Measurements from ENCODE around the gene SOX10. TPM values are rescaled to one million over a fixed set of nuclear protein-coding genes. Genes with fewer than 3 reads are reported as not detected.

The SOX10 gene
- total RNA-seq, 4 donors from 2014 or later = 0.17 to 0.62 (median 0.59) TPM; not detected in 1

DNA sequence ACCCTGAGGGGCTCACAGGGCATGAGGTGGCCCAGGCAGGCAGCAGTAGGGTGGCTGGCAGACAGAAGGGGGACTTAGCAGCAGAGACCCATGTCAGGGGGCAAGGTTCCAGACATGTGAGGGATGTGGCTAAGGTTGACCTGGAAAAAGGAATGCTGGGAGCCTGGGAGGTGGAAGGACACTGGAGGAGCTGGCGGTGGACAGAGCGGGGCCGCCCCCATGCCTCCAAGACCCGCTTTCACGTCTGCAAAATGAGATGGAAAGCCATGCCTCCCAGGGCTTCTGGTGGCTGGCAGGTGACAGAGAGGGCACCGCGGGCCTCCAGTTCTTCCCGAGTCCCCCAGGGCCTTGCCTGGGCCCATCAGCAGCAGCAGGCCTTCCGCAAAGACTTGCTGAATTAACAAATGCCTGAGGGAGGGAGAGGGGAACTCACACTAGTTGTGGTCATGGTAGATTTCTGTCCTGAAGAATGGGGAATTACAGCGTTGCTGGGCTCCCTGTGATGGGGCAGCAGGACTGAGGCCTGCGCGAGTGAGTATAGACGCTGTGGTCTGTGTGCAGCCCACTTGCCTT, 23.1 kb upstream of the SOX10 start:
- no peak for DNase-seq
- no peak overlapping the region for H3K27ac ChIP-seq
- no peaks in the 10 kb centered on the region for H3K36me3 ChIP-seq
- no peak for ATAC-seq
- no peaks in the 10 kb centered on the region for H3K9me3 ChIP-seq
- H3K4me1 ChIP-seq = no peaks in the 10 kb centered on the region
- intact Hi-C loops (cut with DNase I; ENCODE audit: low total_unique reads) = no loop called here
- in situ Hi-C loops (cut with MboI; ENCODE audit: low sequenced_read_pairs in 4 of 4) = no loop called here
- no peak overlapping the region for H3K4me3 ChIP-seq
- H3K27me3 ChIP-seq = no peaks in the 10 kb centered on the region
- TF ChIP-seq POLR2A (IDR thresholded peaks at IDR 0.05) = no peak
- TF ChIP-seq, protein P1, sequence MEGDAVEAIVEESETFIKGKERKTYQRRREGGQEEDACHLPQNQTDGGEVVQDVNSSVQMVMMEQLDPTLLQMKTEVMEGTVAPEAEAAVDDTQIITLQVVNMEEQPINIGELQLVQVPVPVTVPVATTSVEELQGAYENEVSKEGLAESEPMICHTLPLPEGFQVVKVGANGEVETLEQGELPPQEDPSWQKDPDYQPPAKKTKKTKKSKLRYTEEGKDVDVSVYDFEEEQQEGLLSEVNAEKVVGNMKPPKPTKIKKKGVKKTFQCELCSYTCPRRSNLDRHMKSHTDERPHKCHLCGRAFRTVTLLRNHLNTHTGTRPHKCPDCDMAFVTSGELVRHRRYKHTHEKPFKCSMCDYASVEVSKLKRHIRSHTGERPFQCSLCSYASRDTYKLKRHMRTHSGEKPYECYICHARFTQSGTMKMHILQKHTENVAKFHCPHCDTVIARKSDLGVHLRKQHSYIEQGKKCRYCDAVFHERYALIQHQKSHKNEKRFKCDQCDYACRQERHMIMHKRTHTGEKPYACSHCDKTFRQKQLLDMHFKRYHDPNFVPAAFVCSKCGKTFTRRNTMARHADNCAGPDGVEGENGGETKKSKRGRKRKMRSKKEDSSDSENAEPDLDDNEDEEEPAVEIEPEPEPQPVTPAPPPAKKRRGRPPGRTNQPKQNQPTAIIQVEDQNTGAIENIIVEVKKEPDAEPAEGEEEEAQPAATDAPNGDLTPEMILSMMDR (IDR thresholded peaks at IDR 0.05 in 4 of 5, conservative IDR thresholded peaks at IDR 0.05 in 1 of 5) = no peak

DNA sequence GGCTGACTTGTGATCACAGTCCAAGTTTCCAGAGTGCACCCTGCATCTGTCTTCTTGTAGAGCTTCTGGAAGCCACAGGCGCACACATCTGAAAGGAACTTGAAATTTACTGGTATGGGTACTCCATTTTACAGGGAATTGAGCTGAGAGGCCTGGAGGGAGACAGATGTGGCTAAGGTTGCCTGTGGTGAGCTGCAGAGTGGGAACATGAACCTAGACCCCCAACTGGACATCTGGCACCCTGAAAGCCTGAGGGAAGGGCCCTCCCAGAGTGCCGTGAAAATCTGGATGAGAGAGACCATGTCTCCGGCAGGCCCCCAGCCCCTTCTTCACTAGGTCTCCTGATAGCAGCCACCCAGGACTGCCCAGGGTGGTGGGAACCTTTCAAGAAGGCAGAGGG, 22.6 kb upstream of the SOX10 start:
- ATAC-seq = no peak

DNA sequence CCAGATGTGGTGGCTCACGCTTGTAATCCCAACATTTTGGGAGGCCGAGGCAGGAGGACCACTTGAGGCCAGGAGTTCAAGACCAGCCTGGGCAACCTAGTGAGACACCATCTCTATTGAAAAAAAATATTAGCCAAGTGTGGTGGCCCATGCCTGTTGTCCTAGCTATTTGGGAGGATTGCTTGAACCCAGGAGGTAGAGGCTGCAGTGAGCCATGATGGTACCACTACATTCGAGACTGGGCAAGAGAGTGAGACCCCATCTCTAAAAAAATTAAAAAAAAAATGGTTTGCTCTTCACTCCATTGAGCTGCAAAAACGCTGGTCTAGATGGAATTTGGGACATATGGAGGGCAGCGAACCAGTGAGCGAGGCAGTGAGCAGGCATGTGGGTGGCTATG, 21.6 kb upstream of the SOX10 start:
- H3K9me3 ChIP-seq = no peaks in the 10 kb centered on the region
- H3K27me3 ChIP-seq = no peaks in the 10 kb centered on the region
- H3K36me3 ChIP-seq = no peaks in the 10 kb centered on the region
- H3K4me1 ChIP-seq = peaks cover 0 to 10% of the 10 kb centered on the region in 2 donors
- intact Hi-C loops (cut with DNase I; ENCODE audit: low total_unique reads) = no loop called here
- ATAC-seq (no peak), DNase-seq (no peak)
- in situ Hi-C loops (cut with MboI; ENCODE audit: low sequenced_read_pairs in 4 of 4) = no loop called here
- H3K27ac ChIP-seq = no peak overlapping the region
- no peak overlapping the region for H3K4me3 ChIP-seq
- TF ChIP-seq POLR2A (IDR thresholded peaks at IDR 0.05) = no peak
- TF ChIP-seq, protein P1 (IDR thresholded peaks at IDR 0.05 in 4 of 5, conservative IDR thresholded peaks at IDR 0.05 in 1 of 5) = no peak

More for the DNA sequence above, 22.6 kb upstream of the SOX10 start:
- H3K27me3 ChIP-seq = no peaks in the 10 kb centered on the region
- no peak overlapping the region for H3K27ac ChIP-seq
- in situ Hi-C loops (cut with MboI; ENCODE audit: low sequenced_read_pairs in 4 of 4) = no loop called here
- intact Hi-C loops (cut with DNase I; ENCODE audit: low total_unique reads) = no loop called here
- no peak for DNase-seq
- H3K9me3 ChIP-seq = no peaks in the 10 kb centered on the region
- H3K4me1 ChIP-seq = peaks cover 0 to under 1% of the 10 kb centered on the region in 2 donors
- no peaks in the 10 kb centered on the region for H3K36me3 ChIP-seq
- TF ChIP-seq POLR2A (IDR thresholded peaks at IDR 0.05) = no peak
- TF ChIP-seq, protein P1 (IDR thresholded peaks at IDR 0.05 in 4 of 5, conservative IDR thresholded peaks at IDR 0.05 in 1 of 5) = no peak
- H3K4me3 ChIP-seq = no peak overlapping the region

DNA sequence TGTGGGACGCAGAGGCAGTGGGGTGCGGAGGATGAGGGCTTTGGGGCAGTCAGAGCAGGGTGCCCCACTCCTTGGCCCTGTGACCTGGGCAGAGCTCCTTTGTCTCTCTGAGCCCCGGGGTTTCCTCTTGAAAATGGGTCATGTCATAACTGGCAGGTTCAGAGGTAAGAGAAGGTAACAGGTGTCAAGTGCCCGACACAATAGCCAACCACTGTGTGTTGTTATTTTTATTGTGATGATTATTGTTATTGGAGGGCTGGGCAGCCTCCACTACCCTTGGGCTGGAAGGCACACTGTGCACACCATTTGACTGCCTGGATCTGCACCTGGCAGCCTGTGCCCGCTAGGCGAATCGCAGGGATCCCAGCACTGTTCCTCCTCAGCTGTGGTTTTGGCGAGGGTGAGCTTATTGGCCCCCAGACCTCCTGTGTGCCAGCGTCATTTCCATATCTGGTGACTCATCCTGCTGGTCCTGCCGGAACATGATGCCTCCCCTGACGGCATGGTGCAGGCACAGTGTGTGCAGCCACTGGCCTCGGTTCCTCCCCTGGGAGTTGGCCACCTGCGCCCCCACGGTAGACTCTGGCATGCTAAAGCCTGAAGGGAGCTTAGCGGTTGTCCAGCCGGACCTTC, 15.4 kb upstream of the SOX10 start:
- ATAC-seq (peak; percentile 85 to 87), DNase-seq (peak; percentile 82 to 95)
- in situ Hi-C loops (cut with MboI; ENCODE audit: low sequenced_read_pairs in 4 of 4) = no loop called here
- Histone ChIP-seq H3K36me3 (no peaks in the 10 kb centered on the region), H3K4me1 (peaks cover 22 to 37% of the 10 kb centered on the region in 2 donors), H3K4me3 (no peak overlapping the region), H3K27ac (peak overlapping the region; percentile 71 to 90 (median 80)), H3K27me3 (no peaks in the 10 kb centered on the region), H3K9me3 (no peaks in the 10 kb centered on the region)
- TF ChIP-seq POLR2A (IDR thresholded peaks at IDR 0.05) = peak; percentile 35 to 39
- TF ChIP-seq, protein P1 (IDR thresholded peaks at IDR 0.05 in 4 of 5, conservative IDR thresholded peaks at IDR 0.05 in 1 of 5) = peak in 1 of 5 experiments; percentile 11
- intact Hi-C loops (cut with DNase I; ENCODE audit: low total_unique reads) = no loop called here
